Heart left ventricle (tissue), 13 donors: ENCODE measurements around the gene ADARB1.

Experiments
- CTCF ChIP-seq, 12 donors: fragments of 200-600 bp; sonication (generic) in 4 of 12; IDR thresholded peaks; one replicate each; pipeline versions ENCODE4 v1.5.0 to v1.8.0; 2018 to 2022; ENCODE audit warnings: antibody characterized with exemption in 12 of 12, mild to moderate bottlenecking in 5 of 12
- POLR2A ChIP-seq, 2 donors: fragments of 450-650 bp; IDR thresholded peaks; one replicate each; pipeline ENCODE4 v1.6.1; 2017; ENCODE audit warnings: antibody characterized with exemption in 2 of 2, mild to moderate bottlenecking in 2 of 2, moderate library complexity in 2 of 2
- donor health status: ischemic (EF 13 %, LVEDD 7.1; RV severe dilation, severe dysfunction).
- donor health status: DM: no; HTN: yes; CAD: no.
- donor health status: DM: no; HTN: no; CAD: no.
- donor health status: ischemic (EF 25% LVEDD 6.9; RV normal size, moderate dysfunction).
- donor health status: ischemic (EF 25% LVEDD 5.7; RV mildly dilated, moderate dysfunction).
- donor health status: ischemic (EF 35%, LVEDD 5.7; RV mildly dilated, moderate dysfunction).
- donor health status: nonischemic (EF 11% LVEDD 7.7; RV severe dilation, severe dysfunction).
- donor health status: DM: yes; HTN: yes; CAD: no.
- donor health status: PGD.
- donor health status: ischemic (EF 29% LVEDD 5.4; RV normal size, mild dysfunction).
- donor health status: nonischemic (EF 23%, LVEDD 6.1; RV moderate dilation, normal function).

GRCh38 chr21:45051580-45052434 lies 22.6 kb upstream of the ADARB1 start:
- no peak for TF ChIP-seq POLR2A (IDR thresholded peaks at IDR 0.05)
- TF ChIP-seq CTCF (IDR thresholded peaks at IDR 0.05) = no peak
